ENCODE data around the gene KCNC4. TPM values are rescaled to one million over a fixed set of nuclear protein-coding genes. Genes with fewer than 3 reads are reported as not detected.

Gene KCNC4
- total and polyA plus RNA-seq, 2 donors (not counting 1 experiment from before 2014, with no cell fraction given), result 0.66 to 0.76 TPM

GRCh38 chr1:110176299-110176956, 33.7 kb upstream of the KCNC4 start:
- H3K4me2 ChIP-seq (ENCODE audit: extremely low read depth, insufficient read depth, low read length), result no peak overlapping the region
- H3K79me2 ChIP-seq (ENCODE audit: control insufficient read depth, insufficient read depth, low read length), result no peaks in the 10 kb centered on the region
- no peak for DNase-seq (ENCODE audit: low read depth in 2 of 2)
- H3K9ac ChIP-seq (ENCODE audit: insufficient read depth, low read length), result no peak overlapping the region
- H3K36me3 ChIP-seq (ENCODE audit: control insufficient read depth, insufficient read depth, low read length), result no peaks in the 10 kb centered on the region
- H3K27ac ChIP-seq (ENCODE audit: insufficient read depth, low read length), result no peak overlapping the region
- no peak overlapping the region for H3K4me3 ChIP-seq (replicated peaks in 1 of 4; ENCODE audit: control extremely low read depth in 1 of 4, insufficient read depth in 1 of 4, low read depth in 3 of 4, low read length in 4 of 4)
- no peak overlapping the region for H2AFZ ChIP-seq (ENCODE audit: low read length)
- H3K9me3 ChIP-seq (ENCODE audit: control insufficient read depth, insufficient read depth, low read depth, low read length), result no peaks in the 10 kb centered on the region
- no peaks in the 10 kb centered on the region for H4K20me1 ChIP-seq (ENCODE audit: control insufficient read depth, extremely low read depth, insufficient read depth, low read length)
- TF ChIP-seq CTCF (conservative IDR thresholded peaks at IDR 0.05 in 1 of 2, IDR thresholded peaks at IDR 0.05 in 1 of 2; ENCODE audit: low read depth in 1 of 2, low read length in 2 of 2), result no peak
- no peaks in the 10 kb centered on the region for H3K4me1 ChIP-seq (ENCODE audit: control insufficient read depth, extremely low read depth, insufficient read depth, low read length)
- no peaks in the 10 kb centered on the region for H3K27me3 ChIP-seq (ENCODE audit: control insufficient read depth, insufficient read depth, low read length)

- H3K36me3 ChIP-seq (ENCODE audit: control insufficient read depth, insufficient read depth, low read length), result no peaks in the 10 kb centered on the region
- H2AFZ ChIP-seq (ENCODE audit: low read length), result no peak overlapping the region
- H3K4me1 ChIP-seq (ENCODE audit: control insufficient read depth, extremely low read depth, insufficient read depth, low read length), result no peaks in the 10 kb centered on the region
- DNase-seq (ENCODE audit: low read depth in 2 of 2), result no peak
- TF ChIP-seq EZH2 (IDR thresholded peaks at IDR 0.05; ENCODE audit: low read length, missing control alignments), result no peak
- TF ChIP-seq CTCF (conservative IDR thresholded peaks at IDR 0.05 in 1 of 2, IDR thresholded peaks at IDR 0.05 in 1 of 2; ENCODE audit: low read depth in 1 of 2, low read length in 2 of 2), result no peak
- no peak overlapping the region for H3K4me2 ChIP-seq (ENCODE audit: extremely low read depth, insufficient read depth, low read length)
- H3K27me3 ChIP-seq (ENCODE audit: control insufficient read depth, insufficient read depth, low read length), result no peaks in the 10 kb centered on the region
- H3K79me2 ChIP-seq (ENCODE audit: control insufficient read depth, insufficient read depth, low read length), result no peaks in the 10 kb centered on the region
- H3K4me3 ChIP-seq (replicated peaks in 1 of 4; ENCODE audit: control extremely low read depth in 1 of 4, insufficient read depth in 1 of 4, low read depth in 3 of 4, low read length in 4 of 4), result no peak overlapping the region
- no peaks in the 10 kb centered on the region for H3K9me3 ChIP-seq (ENCODE audit: control insufficient read depth, insufficient read depth, low read depth, low read length)
- H4K20me1 ChIP-seq (ENCODE audit: control insufficient read depth, extremely low read depth, insufficient read depth, low read length), result no peaks in the 10 kb centered on the region
- H3K9ac ChIP-seq (ENCODE audit: insufficient read depth, low read length), result no peak overlapping the region
- H3K27ac ChIP-seq (ENCODE audit: insufficient read depth, low read length), result no peak overlapping the region
Observed at GRCh38 chr1:110177775-110178174, 32.3 kb upstream of the KCNC4 start.

GRCh38 chr1:110183642-110184167, 26.4 kb upstream of the KCNC4 start:
- Histone ChIP-seq H3K9ac (ENCODE audit: insufficient read depth, low read length) (no peak overlapping the region), H3K4me2 (ENCODE audit: extremely low read depth, insufficient read depth, low read length) (no peak overlapping the region), H3K36me3 (ENCODE audit: control insufficient read depth, insufficient read depth, low read length) (no peaks in the 10 kb centered on the region), H3K27ac (ENCODE audit: insufficient read depth, low read length) (no peak overlapping the region), H3K4me1 (ENCODE audit: control insufficient read depth, extremely low read depth, insufficient read depth, low read length) (peaks cover 2% of the 10 kb centered on the region), H3K9me3 (ENCODE audit: control insufficient read depth, insufficient read depth, low read depth, low read length) (no peaks in the 10 kb centered on the region), H3K27me3 (ENCODE audit: control insufficient read depth, insufficient read depth, low read length) (peaks cover 14% of the 10 kb centered on the region), H4K20me1 (ENCODE audit: control insufficient read depth, extremely low read depth, insufficient read depth, low read length) (no peaks in the 10 kb centered on the region), H3K4me3 (replicated peaks in 1 of 4; ENCODE audit: control extremely low read depth in 1 of 4, insufficient read depth in 1 of 4, low read depth in 3 of 4, low read length in 4 of 4) (no peak overlapping the region), H3K79me2 (ENCODE audit: control insufficient read depth, insufficient read depth, low read length) (no peaks in the 10 kb centered on the region), H2AFZ (ENCODE audit: low read length) (no peak overlapping the region)
- TF ChIP-seq CTCF (conservative IDR thresholded peaks at IDR 0.05 in 1 of 2, IDR thresholded peaks at IDR 0.05 in 1 of 2; ENCODE audit: low read depth in 1 of 2, low read length in 2 of 2), result no peak
- TF ChIP-seq EZH2 (IDR thresholded peaks at IDR 0.05; ENCODE audit: low read length, missing control alignments), result no peak
- no peak for DNase-seq (ENCODE audit: low read depth in 2 of 2)
